Right lobe of liver (tissue), 4 donors: ENCODE results near the gene CAPS.

ENCODE experiments used
- POLR2A ChIP-seq: fragments of 450-650 bp; IDR thresholded peaks from one replicate; pipeline ENCODE4 v1.6.1; 2017; ENCODE audit warnings: antibody characterized with exemption, mild to moderate bottlenecking
- TF ChIP-seq, protein P1 (sequence below), 4 donors: fragments of 200-600 bp in 3 of 4; fragments of 450-650 bp in 1 of 4; IDR thresholded peaks; one replicate each; pipeline versions ENCODE4 v1.5.1 to v1.8.0; 2016 to 2022; ENCODE audit warnings: antibody characterized with exemption in 4 of 4, mild to moderate bottlenecking in 2 of 4
- donor health status: DM: no; HTN: no; CAD: no.
- donor health status: DM: no; HTN: no; CAD: no.
- donor health status: DM: no; HTN: yes; CAD: no.

DNA sequence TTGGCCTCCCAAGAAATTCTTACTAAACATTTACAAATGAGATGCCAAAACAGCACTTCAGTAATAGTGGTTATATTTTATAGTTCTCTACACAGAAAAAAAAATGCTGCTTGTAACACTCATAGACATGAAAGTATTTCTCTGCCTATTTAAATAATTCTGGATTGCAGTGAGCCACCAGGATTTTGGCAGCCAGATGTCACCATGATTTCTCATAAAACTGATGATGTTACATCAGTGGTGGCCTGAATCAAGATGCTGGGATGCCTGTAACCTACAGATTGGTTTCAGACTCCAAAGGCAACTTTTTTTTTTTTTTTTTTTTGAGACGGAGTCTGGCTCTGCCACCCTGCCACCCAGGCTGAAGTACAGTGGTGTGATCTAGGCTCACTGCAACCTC is 2.7 kb upstream of the CAPS start:
- TF ChIP-seq, protein P1, sequence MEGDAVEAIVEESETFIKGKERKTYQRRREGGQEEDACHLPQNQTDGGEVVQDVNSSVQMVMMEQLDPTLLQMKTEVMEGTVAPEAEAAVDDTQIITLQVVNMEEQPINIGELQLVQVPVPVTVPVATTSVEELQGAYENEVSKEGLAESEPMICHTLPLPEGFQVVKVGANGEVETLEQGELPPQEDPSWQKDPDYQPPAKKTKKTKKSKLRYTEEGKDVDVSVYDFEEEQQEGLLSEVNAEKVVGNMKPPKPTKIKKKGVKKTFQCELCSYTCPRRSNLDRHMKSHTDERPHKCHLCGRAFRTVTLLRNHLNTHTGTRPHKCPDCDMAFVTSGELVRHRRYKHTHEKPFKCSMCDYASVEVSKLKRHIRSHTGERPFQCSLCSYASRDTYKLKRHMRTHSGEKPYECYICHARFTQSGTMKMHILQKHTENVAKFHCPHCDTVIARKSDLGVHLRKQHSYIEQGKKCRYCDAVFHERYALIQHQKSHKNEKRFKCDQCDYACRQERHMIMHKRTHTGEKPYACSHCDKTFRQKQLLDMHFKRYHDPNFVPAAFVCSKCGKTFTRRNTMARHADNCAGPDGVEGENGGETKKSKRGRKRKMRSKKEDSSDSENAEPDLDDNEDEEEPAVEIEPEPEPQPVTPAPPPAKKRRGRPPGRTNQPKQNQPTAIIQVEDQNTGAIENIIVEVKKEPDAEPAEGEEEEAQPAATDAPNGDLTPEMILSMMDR (IDR thresholded peaks at IDR 0.05), result no peak
- no peak for TF ChIP-seq POLR2A
